H1 (cell line): ENCODE measurements around the gene COL5A1. TPM values are rescaled to one million over a fixed set of nuclear protein-coding genes. Genes with fewer than 3 reads are reported as not detected.

ENCODE experiments used
- CBX5 ChIP-seq: fragments of 300-800, 300-1000 bp; sonication (generic); IDR thresholded peaks from 2 replicates; pipeline ENCODE4 v1.7.1; 2016; ENCODE audit warnings: antibody characterized with exemption, low read length, low read depth
- CBX8 ChIP-seq: fragments of 300-800, 300-1000 bp; sonication (generic); IDR thresholded peaks from 2 replicates; pipeline ENCODE4 v1.7.1; 2016; ENCODE audit warnings: low read depth, low read length, borderline replicate concordance
- CHD1 ChIP-seq: IDR thresholded peaks from 2 replicates; pipeline ENCODE4 v1.6.1; 2012; ENCODE audit warnings: low read depth, low read length, improper control_type of control experiment
- GABPA ChIP-seq: IDR thresholded peaks from 2 replicates; pipeline ENCODE4 v1.6.1; 2011; ENCODE audit warnings: mild to moderate bottlenecking, low read length, moderate library complexity, borderline replicate concordance; ENCODE audit not compliant: insufficient read depth
- JUN ChIP-seq: IDR thresholded peaks from 2 replicates; pipeline ENCODE4 v1.6.1; 2011; ENCODE audit warnings: low read depth, mild to moderate bottlenecking, improper control_type of control experiment, low read length
- KDM5A ChIP-seq: fragments of 200-600 bp; IDR thresholded peaks from 2 replicates; pipeline ENCODE4 v1.7.1; 2012; ENCODE audit warnings: mild to moderate bottlenecking, low read length, inconsistent platforms, mixed read lengths
- MAX ChIP-seq: IDR thresholded peaks from 2 replicates; pipeline ENCODE4 v1.6.1; 2012; ENCODE audit warnings: inconsistent platforms
- POLR2AphosphoS5 ChIP-seq: IDR thresholded peaks from 2 replicates; pipeline ENCODE4 v1.6.1; 2011; ENCODE audit warnings: low read depth, low read length
- SIN3A ChIP-seq, 2 experiments: IDR thresholded peaks in 1 of 2; conservative IDR thresholded peaks in 1 of 2; 2 replicates each; pipeline ENCODE4 v1.6.1; 2011 to 2012; ENCODE audit warnings: low read length in 2 of 2, improper control_type of control experiment in 1 of 2, low read depth in 1 of 2, mild to moderate bottlenecking in 1 of 2
- SP2 ChIP-seq: IDR thresholded peaks from 2 replicates; pipeline ENCODE4 v1.6.1; 2012; ENCODE audit warnings: mild to moderate bottlenecking, low read length, inconsistent platforms
- TBP ChIP-seq: IDR thresholded peaks from 2 replicates; pipeline ENCODE4 v1.6.1; 2011; ENCODE audit warnings: low read depth, low read length, improper control_type of control experiment
- polyA plus RNA-seq, 7 experiments: library from polyadenylated mRNA; depleted of rRNA in 3 of 7; stranded (reverse) in 5 of 7; unstranded in 2 of 7; fragments of >200 nt in 5 of 7; fragments of 200-250 nt in 2 of 7; gene quantifications; 1 replicate in 5 of 7; 2 replicates in 1 of 7; 4 replicates in 1 of 7; pipeline versions ENCODE4 v1.2.1 to v1.2.3, GENCODE V29; 2011 to 2013; ENCODE audit warnings: missing spikeins in 2 of 7, mixed read lengths in 2 of 7
- total RNA-seq: library from RNA; stranded (reverse); fragmentation: NEBNext Ultra II Directional; extraction: Animal tissue kit (Norgen Biotek cat#: 25700); gene quantifications from 2 replicates; pipeline ENCODE4 v1.2.1, GENCODE V29; 2021

The COL5A1 gene
- total and polyA plus RNA-seq, 2 of the 8 experiments (the other 6 are each of a cell fraction or from before 2014, with no cell fraction given): 3.8 to 12.0 TPM

- no peak for TF ChIP-seq CHD1
- TF ChIP-seq SP2: no peak
- TF ChIP-seq TBP: no peak
- no peak for TF ChIP-seq CBX5
- no peak for TF ChIP-seq KDM5A
- TF ChIP-seq CBX8: no peak
- TF ChIP-seq MAX: no peak
- TF ChIP-seq POLR2AphosphoS5: no peak
- no peak for TF ChIP-seq JUN
- TF ChIP-seq SIN3A (conservative IDR thresholded peaks at IDR 0.05 in 1 of 2, IDR thresholded peaks at IDR 0.05 in 1 of 2; ENCODE audit: low read depth in 1 of 2, low read length in 2 of 2): no peak
- no peak for TF ChIP-seq GABPA
- TF ChIP-seq, all 59 proteins: peak for 0
Observed at GRCh38 chr9:134670042-134670525, 28.5 kb downstream of the COL5A1 start (continued).
